AG10803 (cell line): ENCODE data around the gene COL23A1.

Experiments used
- DNase-seq: peaks from one replicate; pipeline ENCODE4 v3.0.0; 2010; ENCODE audit warnings: low read depth
- H3K4me3 ChIP-seq: 2 replicates; pipeline ENCODE4 v1.5.1; 2011; ENCODE audit warnings: mild to moderate bottlenecking, low read length, control low read depth
- CTCF ChIP-seq: conservative IDR thresholded peaks from 2 replicates; pipeline ENCODE4 v1.5.1; 2011; ENCODE audit warnings: mild to moderate bottlenecking, low read length, control low read depth, inconsistent platforms

The COL23A1 gene

GRCh38 chr5:178453224-178453623, 137.0 kb downstream of the COL23A1 start:
- peak; percentile 45 for DNase-seq
- no peak for TF ChIP-seq CTCF
- H3K4me3 ChIP-seq = no peak overlapping the region

GRCh38 chr5:178450121-178451028, 139.8 kb downstream of the COL23A1 start:
- DNase-seq = no peak
- no peak for TF ChIP-seq CTCF
- no peak overlapping the region for H3K4me3 ChIP-seq

- TF ChIP-seq CTCF = no peak
- DNase-seq = no peak
- H3K4me3 ChIP-seq = no peak overlapping the region
Measured at GRCh38 chr5:178449163-178450070, 140.8 kb downstream of the COL23A1 start.

- H3K4me3 ChIP-seq = no peak overlapping the region
- no peak for DNase-seq
- TF ChIP-seq CTCF = no peak
Measured at GRCh38 chr5:178445534-178445933, 144.7 kb downstream of the COL23A1 start.

GRCh38 chr5:178442405-178443257, 147.6 kb downstream of the COL23A1 start:
- TF ChIP-seq CTCF = no peak
- no peak overlapping the region for H3K4me3 ChIP-seq
- DNase-seq = no peak

- DNase-seq = no peak
Measured at GRCh38 chr5:178441486-178442270, 148.5 kb downstream of the COL23A1 start.

More at GRCh38 chr5:178441486-178442270, 148.5 kb downstream of the COL23A1 start:
- no peak for TF ChIP-seq CTCF
- H3K4me3 ChIP-seq = no peak overlapping the region
